Activated CD8-positive, alpha-beta T cell treated with anti-CD3 and anti-CD28 coated beads for 36 hours (primary cell): ENCODE measurements around the gene BBX. TPM values are rescaled to one million over a fixed set of nuclear protein-coding genes. Genes with fewer than 3 reads are reported as not detected.
A peak's percentile ranks its signal among the peaks of the same experiment; 100 is the strongest.

Experiments
- ATAC-seq: fragments of 200-7000 bp; cut with Tn5 transposase; one replicate; pipeline ENCODE4 v1.10.0; 2021; ENCODE audit warnings: mild to moderate bottlenecking, moderate library complexity
- CTCF ChIA-PET: fragments of 350-600 bp; sonication (Branson Sonifier 250); formaldehyde crosslinking; loops from one replicate; lab custom pipeline; 2021; ENCODE audit warnings: antibody characterized with exemption; lab: Charles Lee
- POLR2A ChIA-PET: fragments of 350-600 bp; sonication (Branson Sonifier 250); formaldehyde crosslinking; loops from one replicate; lab custom pipeline; 2021; ENCODE audit warnings: antibody characterized with exemption; lab: Charles Lee
- DNase-seq: peaks from one replicate; pipeline ENCODE4 v3.0.0-alpha.2; 2020
- H3K27ac Mint-ChIP-seq: one replicate; pipeline ENCODE4 v1.8.0; 2021; ENCODE audit warnings: mild to moderate bottlenecking, mixed read lengths
- H3K27me3 Mint-ChIP-seq: one replicate; pipeline ENCODE4 v1.8.0; 2021; ENCODE audit warnings: mixed read lengths
- H3K36me3 Mint-ChIP-seq: one replicate; pipeline ENCODE4 v1.8.0; 2021; ENCODE audit warnings: low read depth, mixed read lengths
- H3K4me1 Mint-ChIP-seq: one replicate; pipeline ENCODE4 v1.8.0; 2021; ENCODE audit warnings: low read depth, mixed read lengths
- H3K4me3 Mint-ChIP-seq: one replicate; pipeline ENCODE4 v1.8.0; 2021; ENCODE audit warnings: mild to moderate bottlenecking, moderate library complexity, mixed read lengths
- H3K9me3 Mint-ChIP-seq: one replicate; pipeline ENCODE4 v1.8.0; 2021; ENCODE audit warnings: mixed read lengths
- CTCF ChIP-seq: fragments of 200-600 bp; IDR thresholded peaks from one replicate; pipeline ENCODE4 v1.8.0; 2022; ENCODE audit warnings: antibody characterized with exemption, mild to moderate bottlenecking
- intact Hi-C: fragments of 100-400 bp; cut with micrococcal nuclease; formaldehyde crosslinking; loops from one replicate; pipeline ENCODE4 v1.10.0; 2022
- total RNA-seq, 2 experiments: library from RNA; stranded (reverse); gene quantifications; one replicate each; pipeline ENCODE4 v1.2.3, GENCODE V29; 2021

The BBX gene
- total RNA-seq, 2 experiments from 2014 or later, result 40.9 to 42.4 TPM

DNA sequence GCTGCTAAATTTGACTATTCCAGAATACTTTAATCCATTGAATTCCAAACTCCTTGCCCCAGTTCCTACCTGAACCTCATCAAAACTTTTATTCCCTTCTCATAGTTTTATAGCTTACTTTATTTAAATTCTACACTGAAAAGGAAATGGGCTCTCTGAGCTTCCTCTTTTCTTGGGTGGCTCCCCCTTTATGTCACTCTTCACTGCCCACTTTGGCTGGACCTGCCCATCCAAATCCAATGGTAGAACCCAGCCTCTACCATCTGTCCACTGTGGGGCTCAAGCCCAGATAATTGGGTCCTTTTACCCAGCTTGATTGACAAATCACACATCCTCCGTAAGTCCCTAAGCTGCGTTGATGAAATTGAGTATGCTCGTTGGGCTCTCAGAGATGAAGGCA, 216.5 kb downstream of the BBX start:
- ATAC-seq, result no peak
- DNase-seq, result no peak
- POLR2A ChIA-PET, result no interaction called here
- Mint-ChIP-seq H3K4me1 (peaks cover 2% of the 10 kb centered on the region), H3K36me3 (peaks cover 4% of the 10 kb centered on the region), H3K27me3 (no peaks in the 10 kb centered on the region), H3K4me3 (no peak overlapping the region), H3K9me3 (no peaks in the 10 kb centered on the region), H3K27ac (no peak overlapping the region)
- CTCF ChIA-PET, result interaction anchor here (0.7 to 7.1 kb wide), 7 partner anchors 11 to 165 kb away, joined by 3 to 73 read pairs (median 4); no protein-coding TSS in a partner anchor
- TF ChIP-seq CTCF, result no peak
- intact Hi-C loops, result no loop called here

GRCh38 chr3:107740992-107741896, 218.5 kb downstream of the BBX start:
- Mint-ChIP-seq H3K27me3 (no peaks in the 10 kb centered on the region), H3K27ac (no peak overlapping the region), H3K4me3 (no peak overlapping the region), H3K36me3 (peaks cover 9% of the 10 kb centered on the region), H3K4me1 (no peaks in the 10 kb centered on the region), H3K9me3 (no peaks in the 10 kb centered on the region)
- intact Hi-C loops, result loop anchor here (5.0 kb wide), 1 partner anchor 64 kb away; no protein-coding TSS in a partner anchor
- ATAC-seq (no peak), DNase-seq (no peak)
- ChIA-PET POLR2A (no interaction called here), CTCF (interaction anchor here (0.7 to 7.1 kb wide), 19 partner anchors 10 to 506 kb away, joined by 3 to 73 read pairs (median 4); no protein-coding TSS in a partner anchor)
- TF ChIP-seq CTCF, result no peak

- Mint-ChIP-seq H3K4me3 (no peak overlapping the region), H3K36me3 (peaks cover 12% of the 10 kb centered on the region), H3K4me1 (no peaks in the 10 kb centered on the region), H3K9me3 (no peaks in the 10 kb centered on the region), H3K27ac (no peak overlapping the region), H3K27me3 (no peaks in the 10 kb centered on the region)
- ATAC-seq (no peak), DNase-seq (no peak)
- ChIA-PET CTCF (interaction anchor here (1.0 to 1.3 kb wide), 2 partner anchors 15 to 41 kb away, joined by 3 read pairs; no protein-coding TSS in a partner anchor), POLR2A (no interaction called here)
- TF ChIP-seq CTCF, result no peak
- intact Hi-C loops, result no loop called here
Observed at GRCh38 chr3:107745354-107745753, 222.6 kb downstream of the BBX start.

- peak; percentile 30 for TF ChIP-seq CTCF
- POLR2A ChIA-PET, result no interaction called here
- Mint-ChIP-seq H3K9me3 (no peaks in the 10 kb centered on the region), H3K27me3 (no peaks in the 10 kb centered on the region), H3K27ac (no peak overlapping the region), H3K4me3 (no peak overlapping the region), H3K4me1 (no peaks in the 10 kb centered on the region), H3K36me3 (peaks cover 14% of the 10 kb centered on the region)
- intact Hi-C loops, result no loop called here
- ATAC-seq (peak; percentile 37), DNase-seq (peak; percentile 15)
- CTCF ChIA-PET, result interaction anchor here (0.7 to 2.3 kb wide), 15 partner anchors 9 to 516 kb away, joined by 3 to 16 read pairs (median 4); no protein-coding TSS in a partner anchor
Observed at GRCh38 chr3:107752202-107752990, 229.6 kb downstream of the BBX start.
